ENCODE data around the gene UBE2E3.

DNA sequence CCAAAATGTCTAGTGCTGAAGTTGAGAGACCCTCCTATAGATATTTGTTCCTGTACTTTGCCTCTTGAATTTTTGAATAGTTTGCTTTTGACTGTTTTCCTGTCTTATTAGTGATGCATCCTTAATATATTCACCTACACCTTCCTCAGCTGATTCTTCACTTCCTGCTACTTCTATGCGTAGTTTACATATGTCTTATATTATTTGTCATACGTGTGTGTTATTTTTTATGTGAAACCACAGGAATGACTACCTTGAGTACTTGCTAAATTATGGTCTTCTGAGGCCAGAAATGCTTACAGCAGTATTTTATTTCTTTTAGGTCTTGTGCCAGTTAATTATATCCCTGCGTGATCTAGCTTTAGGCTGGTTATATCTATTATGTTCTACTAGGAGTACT lies 9.9 kb downstream of the UBE2E3 start:
- TF ChIP-seq, protein P1, sequence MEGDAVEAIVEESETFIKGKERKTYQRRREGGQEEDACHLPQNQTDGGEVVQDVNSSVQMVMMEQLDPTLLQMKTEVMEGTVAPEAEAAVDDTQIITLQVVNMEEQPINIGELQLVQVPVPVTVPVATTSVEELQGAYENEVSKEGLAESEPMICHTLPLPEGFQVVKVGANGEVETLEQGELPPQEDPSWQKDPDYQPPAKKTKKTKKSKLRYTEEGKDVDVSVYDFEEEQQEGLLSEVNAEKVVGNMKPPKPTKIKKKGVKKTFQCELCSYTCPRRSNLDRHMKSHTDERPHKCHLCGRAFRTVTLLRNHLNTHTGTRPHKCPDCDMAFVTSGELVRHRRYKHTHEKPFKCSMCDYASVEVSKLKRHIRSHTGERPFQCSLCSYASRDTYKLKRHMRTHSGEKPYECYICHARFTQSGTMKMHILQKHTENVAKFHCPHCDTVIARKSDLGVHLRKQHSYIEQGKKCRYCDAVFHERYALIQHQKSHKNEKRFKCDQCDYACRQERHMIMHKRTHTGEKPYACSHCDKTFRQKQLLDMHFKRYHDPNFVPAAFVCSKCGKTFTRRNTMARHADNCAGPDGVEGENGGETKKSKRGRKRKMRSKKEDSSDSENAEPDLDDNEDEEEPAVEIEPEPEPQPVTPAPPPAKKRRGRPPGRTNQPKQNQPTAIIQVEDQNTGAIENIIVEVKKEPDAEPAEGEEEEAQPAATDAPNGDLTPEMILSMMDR (IDR thresholded peaks at IDR 0.05): no peak
- TF ChIP-seq EP300 (IDR thresholded peaks at IDR 0.05): no peak
